ENCODE results near the gene ABHD16A. TPM values are rescaled to one million over a fixed set of nuclear protein-coding genes. Genes with fewer than 3 reads are reported as not detected.

The ABHD16A gene
- total and polyA plus RNA-seq, 10 of the 15 experiments (the other 5 are each of a cell fraction or from before 2014, with no cell fraction given): 7.5 to 43.0 (median 32.9) TPM

DNA sequence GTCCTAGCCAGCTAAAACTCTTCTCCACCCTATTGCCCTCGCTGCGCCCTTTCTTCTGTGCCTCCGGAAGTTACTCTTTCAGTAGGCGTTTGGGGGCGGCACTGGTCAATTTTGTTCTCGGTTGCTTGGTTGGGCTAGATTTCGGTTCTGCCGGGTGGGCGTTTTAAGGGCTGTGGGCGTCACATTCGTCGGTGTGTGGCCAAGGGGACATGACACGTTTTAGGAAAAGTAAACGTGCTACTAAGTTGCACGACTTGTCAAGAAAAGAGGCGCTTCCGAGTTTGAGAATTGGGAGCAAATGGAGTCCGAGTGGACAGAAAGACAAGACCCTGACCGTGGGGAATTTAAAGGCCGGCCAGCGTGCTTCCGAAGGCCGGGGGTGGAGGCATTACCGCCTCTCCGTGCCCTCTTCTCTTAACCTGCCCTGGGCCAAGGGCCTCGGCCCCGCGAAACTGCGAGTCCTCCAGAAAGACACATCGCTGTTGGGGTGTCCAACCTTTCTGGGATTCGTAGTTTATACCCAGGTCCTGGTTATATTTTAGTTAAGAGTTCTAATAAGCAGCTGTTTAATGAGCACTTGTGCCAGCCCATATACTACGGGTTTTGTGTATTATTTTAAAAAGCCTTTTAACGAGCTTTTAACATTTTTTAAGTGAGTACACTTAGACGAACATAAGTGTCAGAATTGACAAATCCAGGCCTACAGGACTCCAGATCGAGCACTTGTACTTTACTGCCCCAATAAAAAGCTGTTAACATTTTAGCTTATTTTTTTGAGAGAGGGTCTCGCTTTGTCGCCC is 50.0 kb downstream of the ABHD16A start (continued):
- TF ChIP-seq KLF5 (IDR thresholded peaks at IDR 0.05; ENCODE audit: partially characterized antibody): peak; percentile 47
- peak; percentile 59 for TF ChIP-seq ATF2 (IDR thresholded peaks at IDR 0.05; ENCODE audit: low read length)
- TF ChIP-seq EZH2 (IDR thresholded peaks at IDR 0.05; ENCODE audit: borderline replicate concordance, control insufficient read depth, low read depth, low read length): no peak
- TF ChIP-seq SIN3A (IDR thresholded peaks at IDR 0.05; ENCODE audit: low read depth, low read length): no peak; the same call in 1 of the 2 replicates
- no peak for TF ChIP-seq MYB (IDR thresholded peaks at IDR 0.05; ENCODE audit: borderline replicate concordance, low read depth, low read length)
- TF ChIP-seq, protein P1, sequence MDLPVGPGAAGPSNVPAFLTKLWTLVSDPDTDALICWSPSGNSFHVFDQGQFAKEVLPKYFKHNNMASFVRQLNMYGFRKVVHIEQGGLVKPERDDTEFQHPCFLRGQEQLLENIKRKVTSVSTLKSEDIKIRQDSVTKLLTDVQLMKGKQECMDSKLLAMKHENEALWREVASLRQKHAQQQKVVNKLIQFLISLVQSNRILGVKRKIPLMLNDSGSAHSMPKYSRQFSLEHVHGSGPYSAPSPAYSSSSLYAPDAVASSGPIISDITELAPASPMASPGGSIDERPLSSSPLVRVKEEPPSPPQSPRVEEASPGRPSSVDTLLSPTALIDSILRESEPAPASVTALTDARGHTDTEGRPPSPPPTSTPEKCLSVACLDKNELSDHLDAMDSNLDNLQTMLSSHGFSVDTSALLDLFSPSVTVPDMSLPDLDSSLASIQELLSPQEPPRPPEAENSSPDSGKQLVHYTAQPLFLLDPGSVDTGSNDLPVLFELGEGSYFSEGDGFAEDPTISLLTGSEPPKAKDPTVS (IDR thresholded peaks at IDR 0.05; ENCODE audit: low read depth, low read length): no peak
- no peak for TF ChIP-seq ZBTB40 (IDR thresholded peaks at IDR 0.05; ENCODE audit: borderline replicate concordance)
- TF ChIP-seq LARP7 (IDR thresholded peaks at IDR 0.05): no peak
- 0 out of 2 replicates have a peak, but pooled peaks have one; percentile 30 for TF ChIP-seq RCOR1 (conservative IDR thresholded peaks at IDR 0.05; ENCODE audit: low read depth, low read length)
- no peak for TF ChIP-seq JUNB (IDR thresholded peaks at IDR 0.05)
- TF ChIP-seq RELA (IDR thresholded peaks at IDR 0.05; ENCODE audit: borderline replicate concordance, partially characterized antibody): no peak
- TF ChIP-seq RAD21 (IDR thresholded peaks at IDR 0.05; ENCODE audit: insufficient read depth, low read depth, low read length): no peak
- TF ChIP-seq, protein P2, sequence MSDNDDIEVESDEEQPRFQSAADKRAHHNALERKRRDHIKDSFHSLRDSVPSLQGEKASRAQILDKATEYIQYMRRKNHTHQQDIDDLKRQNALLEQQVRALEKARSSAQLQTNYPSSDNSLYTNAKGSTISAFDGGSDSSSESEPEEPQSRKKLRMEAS (IDR thresholded peaks at IDR 0.05; ENCODE audit: low read depth, low read length): peak; percentile 4; the same call in 1 of the 2 replicates
- no peak for TF ChIP-seq TARDBP (IDR thresholded peaks at IDR 0.05; ENCODE audit: borderline replicate concordance)
- no peak for TF ChIP-seq KAT2A (conservative IDR thresholded peaks at IDR 0.05; ENCODE audit: control insufficient read depth, low read depth, low read length)
- TF ChIP-seq FOS (IDR thresholded peaks at IDR 0.05; ENCODE audit: borderline replicate concordance, extremely low read depth, insufficient read length): no peak
- TF ChIP-seq ZNF217 (IDR thresholded peaks at IDR 0.05): no peak
- TF ChIP-seq ETV6 (conservative IDR thresholded peaks at IDR 0.05 in 1 of 2, IDR thresholded peaks at IDR 0.05 in 1 of 2; ENCODE audit: borderline replicate concordance in 1 of 2, low read depth in 1 of 2): 0 out of 4 replicates have a peak, but pooled peaks of 1 of the 2 experiments have one; percentile 20
- peak; percentile 82; the same call in 1 of the 2 replicates for TF ChIP-seq NR2F1 (conservative IDR thresholded peaks at IDR 0.05)
- TF ChIP-seq CHD1 (IDR thresholded peaks at IDR 0.05; ENCODE audit: low read depth, low read length): no peak
- no peak for TF ChIP-seq ZZZ3 (IDR thresholded peaks at IDR 0.05; ENCODE audit: control insufficient read depth, insufficient read length, low read depth)
- no peak for TF ChIP-seq IRF4 (IDR thresholded peaks at IDR 0.05; ENCODE audit: low read depth, low read length)
- TF ChIP-seq HDAC6 (IDR thresholded peaks at IDR 0.05; ENCODE audit: unreplicated experiment): no peak
